Astrocyte of the spinal cord (primary cell): ENCODE measurements around the gene BTBD9.

Experiments
- DNase-seq: peaks from one replicate; pipeline ENCODE4 v3.0.0; 2011; ENCODE audit warnings: low read depth, low spot score
- H3K4me3 ChIP-seq: 2 replicates; pipeline ENCODE4 v1.5.1; 2011; ENCODE audit warnings: low read depth, mild to moderate bottlenecking, low read length, moderate library complexity
- CTCF ChIP-seq: IDR thresholded peaks from 2 replicates; pipeline ENCODE4 v1.5.1; 2012; ENCODE audit warnings: low read depth, mild to moderate bottlenecking, low read length, inconsistent platforms
- in situ Hi-C: cut with HindIII; loops from 2 replicates; pipeline ENCODE4 v1.10.0; 2017; ENCODE audit warnings: low sequenced_read_pairs

BTBD9 gene

DNA sequence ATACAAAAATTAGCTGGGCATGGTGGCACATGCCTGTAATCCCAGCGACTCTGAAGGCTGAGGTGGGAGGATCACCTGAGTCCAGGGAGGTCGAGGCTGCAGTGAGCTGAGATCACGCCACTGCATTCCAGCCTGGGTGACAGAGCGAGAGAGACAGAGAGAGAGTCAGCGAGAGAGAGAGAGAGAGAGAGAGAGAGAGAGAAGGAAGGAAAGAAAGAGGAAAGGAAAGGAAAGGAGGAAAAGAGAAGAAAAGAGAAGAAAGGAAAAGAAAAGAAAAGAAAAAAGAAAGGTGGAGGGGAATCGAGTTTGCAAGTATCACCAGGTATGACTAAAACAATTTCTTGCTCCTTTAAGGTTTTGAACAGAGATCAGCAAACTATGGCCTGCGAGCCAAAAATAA, 152.3 kb downstream of the BTBD9 start:
- in situ Hi-C loops: no loop called here
- no peak for DNase-seq
- no peak overlapping the region for H3K4me3 ChIP-seq
- no peak for TF ChIP-seq CTCF

- no peak for TF ChIP-seq CTCF
- in situ Hi-C loops: no loop called here
- DNase-seq: no peak
- no peak overlapping the region for H3K4me3 ChIP-seq
These were observed 154.2 kb downstream of the BTBD9 start for GRCh38 chr6:38485488-38485887.

DNA sequence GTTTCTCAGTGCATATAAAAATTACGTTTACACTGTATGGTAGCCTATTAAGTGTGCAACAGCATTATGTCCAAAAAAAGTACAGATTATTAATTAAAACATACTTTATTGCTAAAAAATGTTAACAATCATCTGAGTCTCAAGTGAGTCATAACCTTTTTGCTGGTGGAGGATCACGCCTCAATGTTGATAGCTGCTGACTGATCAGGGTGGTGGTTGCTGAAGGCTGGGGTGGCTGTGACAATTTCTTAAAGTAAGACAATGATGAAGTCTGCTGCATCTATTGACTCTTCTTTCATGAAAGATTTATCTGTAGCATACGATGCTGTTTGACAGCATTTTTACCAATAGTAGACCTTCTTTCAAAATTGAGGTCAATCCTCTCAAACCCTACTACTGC, 155.1 kb downstream of the BTBD9 start:
- no peak overlapping the region for H3K4me3 ChIP-seq
- no peak for DNase-seq
- TF ChIP-seq CTCF: no peak
- in situ Hi-C loops: no loop called here

DNA sequence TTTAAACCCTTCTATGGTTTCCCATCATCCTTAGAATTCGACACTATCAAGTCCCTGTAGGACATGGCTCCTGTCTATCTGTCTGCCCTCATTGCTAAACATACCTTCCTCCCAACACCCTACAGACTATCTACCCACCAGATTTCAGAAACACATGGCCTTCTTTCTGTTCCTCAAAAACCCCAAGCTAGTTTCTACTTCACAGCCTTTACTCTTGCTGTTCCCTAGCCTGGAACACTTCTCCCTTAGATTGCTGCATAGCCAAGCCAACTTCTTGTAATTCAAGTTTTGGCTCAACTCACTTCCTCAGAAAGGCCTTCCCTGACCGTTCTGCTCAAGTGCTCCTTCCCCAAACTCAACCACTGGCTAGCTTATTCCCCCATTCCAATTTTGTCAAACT, 156.2 kb downstream of the BTBD9 start:
- no peak overlapping the region for H3K4me3 ChIP-seq
- in situ Hi-C loops: no loop called here
- DNase-seq: no peak
- TF ChIP-seq CTCF: no peak

DNA sequence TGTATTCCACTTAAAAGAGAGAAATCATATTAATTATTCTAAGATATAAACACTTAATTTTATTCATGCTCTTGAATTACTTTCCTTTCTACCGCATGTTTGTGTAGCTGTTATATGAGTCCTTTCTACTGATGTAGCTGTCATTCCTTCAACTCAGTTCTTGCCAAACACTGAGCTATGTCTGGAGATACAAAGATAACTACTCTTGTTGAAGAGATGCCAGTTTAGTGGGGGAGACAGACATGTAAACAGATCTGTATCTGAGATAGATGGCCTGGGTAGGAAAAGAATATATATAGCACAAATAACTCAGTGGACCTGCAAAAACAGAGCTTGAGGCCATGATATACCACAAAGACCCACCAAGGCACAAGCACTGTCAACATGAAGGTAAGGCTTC, 157.3 kb downstream of the BTBD9 start:
- DNase-seq: no peak
- no peak for TF ChIP-seq CTCF
- H3K4me3 ChIP-seq: no peak overlapping the region
- in situ Hi-C loops: no loop called here

- DNase-seq: no peak
- TF ChIP-seq CTCF: no peak
- H3K4me3 ChIP-seq: no peak overlapping the region
- in situ Hi-C loops: no loop called here
These were observed 157.9 kb downstream of the BTBD9 start for GRCh38 chr6:38481851-38482250.

DNA sequence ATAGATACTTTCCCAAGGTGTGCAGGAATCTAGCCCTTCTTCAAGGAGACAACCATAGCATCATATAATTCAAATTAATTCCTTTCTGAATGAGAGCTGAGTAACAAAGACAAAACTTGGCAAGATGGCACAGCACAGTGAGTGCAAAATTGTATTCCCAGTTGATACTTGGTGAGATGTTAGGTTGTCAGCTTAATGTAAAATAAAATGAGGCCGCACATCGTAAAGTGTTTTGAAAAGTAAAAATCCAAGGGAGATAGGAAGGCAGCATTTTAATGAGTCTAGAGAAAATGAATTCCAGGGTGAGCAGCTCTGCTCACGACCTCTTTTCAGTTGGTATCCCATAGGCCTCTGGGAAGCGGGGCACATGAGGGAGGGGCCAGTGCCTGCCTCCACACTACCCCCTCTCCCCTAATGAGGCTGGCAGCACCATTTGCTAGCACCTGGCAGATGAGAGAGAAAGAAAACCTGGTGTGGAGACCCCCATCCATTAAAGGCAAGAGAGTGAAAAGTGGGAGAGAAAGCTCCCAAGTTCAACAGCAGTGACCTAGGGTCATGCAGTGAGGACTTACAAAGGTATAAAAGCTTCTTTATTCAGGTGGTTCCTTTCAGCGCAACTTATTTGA, 158.4 kb downstream of the BTBD9 start:
- no peak for DNase-seq
- no peak for TF ChIP-seq CTCF

More for the DNA sequence above, 158.4 kb downstream of the BTBD9 start:
- H3K4me3 ChIP-seq: no peak overlapping the region
- in situ Hi-C loops: no loop called here
